Stimulated activated CD8-positive, alpha-beta memory T cell treated with anti-CD3 and anti-CD28 coated beads, Interleukin-7, amount 100 ng/mL, for 24 hours (primary cell): ENCODE measurements around the gene KRTAP10-12.
"Not testable (repeated sequence)": the region's sequence is repeated elsewhere in the genome, so short reads cannot be mapped to it uniquely, and the experiment has no call there.

Source experiments
- DNase-seq: peaks from one replicate; pipeline ENCODE4 v3.0.0-alpha.2; 2020; ENCODE audit warnings: low read depth

KRTAP10-12 gene

DNA sequence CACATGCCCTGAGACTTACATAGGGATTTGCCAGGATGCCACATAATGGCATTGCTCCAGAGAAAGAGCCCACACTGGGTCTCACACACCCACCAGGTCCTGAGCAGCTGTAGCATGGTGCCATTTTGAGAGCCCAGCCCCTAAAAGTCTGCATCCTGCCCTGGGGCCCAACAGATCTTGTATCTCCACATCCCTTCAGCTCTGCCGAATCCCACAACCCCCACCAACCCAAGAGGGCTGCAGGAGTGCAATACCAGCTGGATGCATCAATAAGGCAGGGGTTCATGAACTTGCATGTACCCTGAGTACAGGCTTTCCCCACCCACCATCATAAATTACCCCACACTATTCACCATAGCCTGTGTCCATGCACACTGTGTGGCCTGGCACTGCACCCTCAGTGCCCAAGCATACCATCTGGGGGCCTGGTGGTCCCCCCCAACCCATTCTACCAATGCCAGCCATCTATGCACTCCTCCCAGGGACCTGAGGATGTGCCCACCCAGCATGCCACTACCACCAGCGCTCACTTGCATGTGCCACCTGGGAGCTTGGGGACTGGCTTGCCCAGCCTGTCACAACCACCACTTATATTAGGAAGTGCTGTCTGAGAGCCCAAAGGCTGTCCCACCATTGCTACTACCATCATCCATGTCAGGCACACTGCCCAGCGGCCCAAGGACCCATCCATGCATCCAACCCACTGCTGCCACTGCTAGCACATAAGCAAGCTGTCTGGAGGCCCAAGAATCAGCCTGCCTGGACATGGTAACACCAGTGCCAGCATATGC, 26.1 kb upstream of the KRTAP10-12 start:
- DNase-seq = no peak

GRCh38 chr21:44671911-44672310, 25.1 kb upstream of the KRTAP10-12 start:
- DNase-seq = no peak

GRCh38 chr21:44677881-44678280, 19.1 kb upstream of the KRTAP10-12 start:
- DNase-seq = no peak

GRCh38 chr21:44681152-44681551, 15.8 kb upstream of the KRTAP10-12 start:
- DNase-seq = no peak

DNA sequence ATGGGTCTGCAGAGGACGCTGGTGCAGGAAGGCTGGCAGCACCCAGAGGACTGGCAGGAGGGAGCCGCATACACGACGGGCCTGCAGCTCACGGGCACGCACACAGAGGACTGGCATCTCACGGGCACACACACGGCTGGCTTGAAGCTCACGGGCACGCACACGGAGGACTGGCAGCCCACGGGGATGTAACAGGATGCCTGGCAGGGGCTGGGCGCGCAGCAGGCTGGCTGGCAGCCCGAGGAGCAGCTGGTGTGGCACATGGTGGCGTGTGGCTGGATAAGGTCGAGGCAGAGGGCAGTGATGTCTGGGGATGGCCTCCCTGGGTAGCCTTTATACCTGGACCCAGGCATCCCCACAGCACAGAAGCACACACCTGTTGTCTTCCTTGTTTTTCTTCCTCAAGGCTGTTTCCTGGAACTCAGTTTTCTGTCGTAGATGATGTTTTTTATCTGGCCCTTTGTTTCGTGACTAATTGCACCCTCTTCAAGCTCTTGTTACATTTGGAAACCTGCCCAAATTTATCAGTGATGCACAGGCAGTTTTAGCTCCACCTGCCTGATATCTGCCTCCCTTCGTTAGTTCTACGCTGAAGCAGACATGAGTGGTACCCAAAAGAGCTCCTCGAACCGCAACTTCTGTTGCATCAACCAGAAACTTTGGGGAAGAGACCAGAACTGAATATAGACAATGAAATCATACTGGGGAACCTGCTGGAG, 15.0 kb upstream of the KRTAP10-12 start, which contains the start of gene KRTAP12-1:
TSS of gene KRTAP12-1 (minus strand) at position 303 of the 719 bp plus-strand sequence. CDS start at position 263, 40 bp downstream.
- no peak for DNase-seq

GRCh38 chr21:44682580-44683151, 14.3 kb upstream of the KRTAP10-12 start:
- DNase-seq = no peak

GRCh38 chr21:44684077-44684476, 12.9 kb upstream of the KRTAP10-12 start:
- no peak for DNase-seq

- DNase-seq = no peak
These were observed 12.5 kb upstream of the KRTAP10-12 start for GRCh38 chr21:44684483-44684882.

GRCh38 chr21:44685050-44685449, 11.9 kb upstream of the KRTAP10-12 start:
- DNase-seq = not testable (repeated sequence)

- DNase-seq = no peak
These were observed 10.8 kb upstream of the KRTAP10-12 start for GRCh38 chr21:44686000-44686781.

DNA sequence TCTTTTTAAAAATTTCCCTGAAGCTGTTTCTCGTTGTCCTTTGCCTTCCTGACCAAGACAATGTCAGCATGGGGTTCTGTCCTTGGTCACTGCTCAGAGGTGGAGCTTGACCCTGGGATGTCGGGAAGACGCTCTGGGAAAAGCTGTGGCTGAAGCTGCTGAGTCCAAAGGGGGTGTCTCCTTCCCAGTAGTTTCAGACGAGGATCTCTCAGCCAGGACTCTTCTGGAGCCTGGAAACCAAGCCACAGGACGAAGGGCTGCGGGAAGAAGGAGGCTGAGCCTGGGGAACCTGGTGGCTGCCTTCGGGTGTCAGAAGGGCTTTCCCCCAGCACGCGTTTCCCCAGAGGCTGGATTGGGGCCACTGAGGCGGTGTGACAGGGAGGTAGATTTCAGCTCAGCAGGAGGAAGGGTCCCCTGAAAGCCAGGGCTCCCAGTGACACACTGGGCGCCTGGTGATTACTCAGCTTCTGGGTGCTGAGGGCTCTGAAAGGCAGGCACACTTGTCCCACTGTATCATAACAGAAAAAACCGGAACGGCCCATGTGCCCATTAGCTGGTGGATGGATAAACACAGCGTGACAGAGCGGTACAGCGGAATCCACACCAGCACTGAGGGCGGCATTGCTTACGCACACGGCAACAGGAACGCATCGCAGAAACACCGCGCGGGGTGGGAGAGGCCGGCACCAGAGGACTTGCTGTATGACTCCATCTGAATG, 10.0 kb upstream of the KRTAP10-12 start:
- DNase-seq = no peak

GRCh38 chr21:44687671-44688070, 9.3 kb upstream of the KRTAP10-12 start:
- DNase-seq = no peak

DNA sequence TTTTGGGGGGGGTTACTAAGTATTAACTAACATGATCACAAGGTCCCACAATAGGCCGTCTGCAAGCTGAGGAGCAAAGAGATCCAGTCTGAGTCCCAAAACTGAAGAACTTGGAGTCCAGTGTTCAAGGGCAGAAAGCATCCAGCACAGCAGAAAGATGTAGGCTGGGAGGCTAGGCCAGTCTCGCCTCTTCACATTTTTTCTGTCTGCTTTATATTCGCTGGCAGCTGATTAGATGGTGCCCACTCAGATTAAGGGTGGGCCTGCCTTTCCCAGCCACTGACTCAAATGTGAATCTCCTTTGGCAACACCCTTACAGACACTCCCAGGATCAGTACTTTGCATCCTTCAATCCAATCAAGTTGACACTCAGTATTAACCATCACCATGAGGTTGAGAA, 7.2 kb upstream of the KRTAP10-12 start:
- DNase-seq = not testable (repeated sequence)

DNA sequence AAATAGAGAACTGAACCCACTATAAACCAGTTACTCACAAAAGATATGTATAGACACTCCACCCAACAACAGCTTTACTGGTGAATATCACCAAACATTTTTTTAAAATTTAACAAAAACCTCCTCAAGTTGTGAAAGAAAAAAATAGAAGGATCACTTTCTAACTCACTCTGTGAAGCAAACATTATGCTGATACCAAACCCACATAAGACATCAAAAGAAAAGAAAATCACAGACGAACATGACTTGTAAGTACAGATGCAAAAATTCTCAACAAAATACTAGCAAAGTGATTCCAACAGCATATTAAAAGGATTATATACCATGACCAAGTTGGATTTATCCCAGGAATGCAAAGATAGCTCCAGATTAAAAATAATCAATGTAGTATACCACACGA, 5.3 kb upstream of the KRTAP10-12 start:
- no peak for DNase-seq

- DNase-seq = no peak
These were observed 4.0 kb upstream of the KRTAP10-12 start for GRCh38 chr21:44692798-44693512.

- DNase-seq = no peak
These were observed 2.2 kb upstream of the KRTAP10-12 start for GRCh38 chr21:44694776-44695175.

DNA sequence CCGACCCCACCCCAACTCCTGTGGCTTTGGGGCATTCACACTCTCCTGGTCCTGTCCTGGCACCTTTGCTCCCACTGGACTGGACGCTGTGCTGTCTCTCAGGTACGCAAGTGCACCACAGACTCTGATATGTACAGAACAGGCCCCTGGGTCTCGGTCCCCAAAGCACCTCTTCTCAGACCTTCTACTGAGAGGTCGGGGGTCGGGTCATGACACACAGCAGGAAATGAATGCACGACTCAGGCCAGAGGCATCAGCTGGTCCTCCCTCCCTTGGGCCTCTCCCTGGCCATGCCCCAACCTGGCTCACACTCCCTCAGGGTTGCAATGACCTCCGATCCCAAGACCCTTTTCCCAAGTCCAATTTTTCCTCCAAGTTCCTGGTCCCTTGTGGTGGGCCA, 1.8 kb upstream of the KRTAP10-12 start:
- DNase-seq = no peak

DNA sequence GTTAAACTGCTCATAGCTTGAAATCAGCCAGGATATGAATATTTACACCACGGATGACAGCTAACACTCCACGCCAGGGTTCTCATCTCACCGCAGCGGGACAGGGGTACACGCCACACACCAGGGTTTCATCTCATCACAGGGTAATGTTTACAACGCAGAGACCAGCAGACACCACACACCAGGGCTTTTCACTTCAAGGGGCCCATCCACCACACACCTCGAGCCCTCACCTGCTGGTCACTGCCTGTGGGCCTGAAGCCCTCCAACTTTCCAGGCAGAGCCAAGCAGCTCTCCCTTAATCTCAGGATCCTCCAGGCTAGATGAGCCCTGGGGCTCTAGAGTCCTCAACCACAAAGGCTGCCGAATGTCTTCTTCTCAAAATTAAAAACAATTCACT, 1.3 kb upstream of the KRTAP10-12 start:
- DNase-seq = no peak

GRCh38 chr21:44696572-44696971, 400 bp upstream of the KRTAP10-12 start:
- no peak for DNase-seq

GRCh38 chr21:44697811-44698734, 1.1 kb downstream of the KRTAP10-12 start:
- DNase-seq = no peak
